Endothelial cell of umbilical vein (primary cell): ENCODE measurements around the gene SLF2. TPM values are rescaled to one million over a fixed set of nuclear protein-coding genes. Genes with fewer than 3 reads are reported as not detected.

ENCODE experiments used
- BruUV-seq: library from RNA; stranded (reverse); fragments of 400-500 nt; replicated peaks from 2 replicates; lab custom pipeline; 2021; lab: Mats Ljungman, UMichigan
- CTCF ChIA-PET: fragments of 300-600, 350-600 bp; sonication (Branson Sonifier 250); formaldehyde crosslinking; loops from one replicate; lab custom pipeline; 2021; ENCODE audit warnings: antibody characterized with exemption, inconsistent platforms; lab: Charles Lee
- POLR2A ChIA-PET: fragments of 300-600, 350-600 bp; sonication (Branson Sonifier 250); formaldehyde crosslinking; loops from one replicate; lab custom pipeline; 2021; ENCODE audit warnings: antibody characterized with exemption, inconsistent platforms; lab: Charles Lee
- DNase-seq: peaks from one replicate; pipeline ENCODE4 v3.0.0-alpha.2; 2011; ENCODE audit warnings: low read depth, low spot score
- FAIRE-seq: peaks from 2 replicates; lab custom pipeline; 2011; peaks lifted over from hg19 to GRCh38; lab: Jason Lieb, UNC
- H2AFZ ChIP-seq: 2 replicates; pipeline ENCODE4 v1.6.0; 2012; ENCODE audit warnings: low read depth, low read length, control low read depth, inconsistent platforms
- H3K27ac ChIP-seq: 2 replicates; pipeline ENCODE4 v1.5.1; 2011; ENCODE audit warnings: low read depth, mild to moderate bottlenecking, control low read depth, low read length, moderate library complexity; ENCODE audit not compliant: insufficient read depth
- H3K27me3 ChIP-seq, 2 experiments: 2 replicates each; pipeline versions ENCODE4 v1.6.0 to v1.6.1; 2011; ENCODE audit warnings: low read length in 2 of 2, mixed read lengths in 1 of 2; ENCODE audit not compliant: control insufficient read depth in 2 of 2, insufficient read depth in 2 of 2
- H3K36me3 ChIP-seq, 2 experiments: 2 replicates in 1 of 2; 3 replicates in 1 of 2; pipeline ENCODE4 v1.5.1; 2011; ENCODE audit warnings: low read length in 2 of 2, mild to moderate bottlenecking in 1 of 2, moderate library complexity in 1 of 2; ENCODE audit not compliant: control insufficient read depth in 2 of 2, insufficient read depth in 2 of 2; ENCODE audit errors: extremely low read depth in 1 of 2
- H3K4me1 ChIP-seq: 3 replicates; pipeline ENCODE4 v1.5.1; 2011; ENCODE audit warnings: mild to moderate bottlenecking, low read length; ENCODE audit not compliant: control insufficient read depth, insufficient read depth; ENCODE audit errors: extremely low read depth
- H3K4me2 ChIP-seq: 2 replicates; pipeline ENCODE4 v1.6.1; 2011; ENCODE audit warnings: low read length, control low read depth, mixed read lengths; ENCODE audit not compliant: insufficient read depth
- H3K4me3 ChIP-seq, 3 experiments: fragments of 200-600 bp in 1 of 3; sonication (generic), shearing (Covaris generic) in 1 of 3; replicated peaks in 1 of 3; 2 replicates each; pipeline ENCODE4 v1.5.1; 2011 to 2016; ENCODE audit warnings: control low read depth in 3 of 3, low read length in 3 of 3, mild to moderate bottlenecking in 2 of 3, inconsistent platforms in 1 of 3, low read depth in 1 of 3, moderate library complexity in 1 of 3; ENCODE audit not compliant: insufficient read depth in 1 of 3
- H3K79me2 ChIP-seq: 2 replicates; pipeline ENCODE4 v1.6.0; 2012; ENCODE audit warnings: low read length, inconsistent platforms; ENCODE audit not compliant: control insufficient read depth, insufficient read depth
- H3K9ac ChIP-seq: replicated peaks from 2 replicates; pipeline ENCODE3; 2011; ENCODE audit warnings: low read length, control low read depth; ENCODE audit not compliant: insufficient read depth; ENCODE audit errors: extremely low read depth
- H3K9me1 ChIP-seq: replicated peaks from 3 replicates; pipeline ENCODE4 v1.6.0; 2011; ENCODE audit warnings: mild to moderate bottlenecking, low read length; ENCODE audit not compliant: control insufficient read depth, insufficient read depth; ENCODE audit errors: extremely low read depth
- H3K9me3 ChIP-seq: replicated peaks from 2 replicates; pipeline ENCODE4 v1.5.1; 2012; ENCODE audit warnings: low read length, inconsistent platforms; ENCODE audit not compliant: control insufficient read depth, insufficient read depth
- H4K20me1 ChIP-seq: replicated peaks from 2 replicates; pipeline ENCODE3; 2011; ENCODE audit warnings: mild to moderate bottlenecking, low read length; ENCODE audit not compliant: control insufficient read depth, insufficient read depth; ENCODE audit errors: extremely low read depth
- EZH2 ChIP-seq: IDR thresholded peaks from 2 replicates; pipeline ENCODE4 v1.6.1; 2012; ENCODE audit warnings: borderline replicate concordance, low read depth, mild to moderate bottlenecking, moderate library complexity, low read length, inconsistent platforms; ENCODE audit not compliant: severe bottlenecking
- FOS ChIP-seq: IDR thresholded peaks from 2 replicates; pipeline ENCODE4 v1.6.1; 2011; ENCODE audit warnings: mild to moderate bottlenecking, low read length, moderate library complexity, borderline replicate concordance; ENCODE audit not compliant: insufficient read depth
- GATA2 ChIP-seq: IDR thresholded peaks from 2 replicates; pipeline ENCODE4 v1.7.0; 2011; ENCODE audit warnings: low read depth, mild to moderate bottlenecking, moderate library complexity, mixed read lengths, low read length; ENCODE audit not compliant: insufficient read length, insufficient read depth
- JUN ChIP-seq: IDR thresholded peaks from 2 replicates; pipeline ENCODE4 v1.6.1; 2011; ENCODE audit warnings: borderline replicate concordance, low read depth; ENCODE audit not compliant: insufficient read length, insufficient read depth
- MAX ChIP-seq: IDR thresholded peaks from 2 replicates; pipeline ENCODE4 v1.6.1; 2011; ENCODE audit not compliant: insufficient read depth, insufficient read length
- MYC ChIP-seq: IDR thresholded peaks from one replicate; pipeline ENCODE4 v1.6.1; 2011; ENCODE audit warnings: mild to moderate bottlenecking, low read depth, low read length
- POLR2A ChIP-seq: IDR thresholded peaks from 2 replicates; pipeline ENCODE4 v1.6.1; 2012; ENCODE audit warnings: low read depth, mild to moderate bottlenecking, control low read depth, low read length
- POLR2AphosphoS5 ChIP-seq: IDR thresholded peaks from 2 replicates; pipeline ENCODE4 v1.6.1; 2012; ENCODE audit warnings: low read depth, mild to moderate bottlenecking, control low read depth, low read length, moderate library complexity; ENCODE audit not compliant: insufficient read depth
- dilution Hi-C: fragments of 300-500 bp; cut with MboI; formaldehyde crosslinking; loops from one replicate; pipeline ENCODE4 v1.15.0; 2019; ENCODE audit warnings: low sequenced_read_pairs; ENCODE audit not compliant: extremely low pct_ligation_motif_present
- intact Hi-C: fragments of 100-400 bp; cut with micrococcal nuclease; formaldehyde crosslinking; loops from one replicate; pipeline ENCODE4 v1.10.0; 2022
- polyA plus RNA-seq, 4 experiments: library from polyadenylated mRNA; depleted of rRNA in 3 of 4; stranded (reverse) in 3 of 4; unstranded in 1 of 4; fragments of >200 nt; gene quantifications; 2 replicates each; pipeline versions ENCODE4 v1.2.1 to v1.2.3, GENCODE V29; 2011 to 2012; ENCODE audit warnings: missing spikeins in 1 of 4
- total RNA-seq: library from RNA; stranded (reverse); gene quantifications from 2 replicates; pipeline ENCODE4 v1.2.3, GENCODE V29; 2021
- TF ChIP-seq, protein P1 (sequence below), 2 donors: IDR thresholded peaks; 1 replicate in 1 of 2; 2 replicates in 1 of 2; pipeline ENCODE4 v1.5.1; 2011; ENCODE audit warnings: low read length in 2 of 2, mild to moderate bottlenecking in 2 of 2, moderate library complexity in 2 of 2, control low read depth in 1 of 2, inconsistent platforms in 1 of 2, low read depth in 1 of 2; ENCODE audit not compliant: insufficient read depth in 1 of 2; ENCODE audit errors: extremely low read depth in 1 of 2

Gene SLF2
- total and polyA plus RNA-seq, 2 donors (not counting 3 experiments of a cell fraction or from before 2014, with no cell fraction given), result 7.5 to 35.5 TPM

GRCh38 chr10:100887761-100888296, 24.9 kb upstream of the SLF2 start:
- no peak for DNase-seq
- no peak for FAIRE-seq
- CTCF ChIA-PET, result interaction anchor here (1.2 to 2.9 kb wide), 8 partner anchors 9 to 369 kb away, joined by 3 to 27 read pairs (median 6); partner anchors contain the start of gene HIF1AN

More at GRCh38 chr10:100887761-100888296, 24.9 kb upstream of the SLF2 start:
- Histone ChIP-seq H3K9me3 (no peaks in the 10 kb centered on the region), H3K9ac (no peak overlapping the region), H3K4me2 (no peak overlapping the region), H3K79me2 (no peaks in the 10 kb centered on the region), H3K9me1 (no peaks in the 10 kb centered on the region), H3K4me1 (peaks cover 19% of the 10 kb centered on the region), H3K27ac (no peak overlapping the region), H3K36me3 (no peaks in the 10 kb centered on the region), H2AFZ (no peak overlapping the region), H4K20me1 (no peaks in the 10 kb centered on the region), H3K4me3 (no peak overlapping the region), H3K27me3 (peaks cover 6 to 12% of the 10 kb centered on the region in 2 experiments)
- TF ChIP-seq GATA2 (no peak), FOS (no peak), MAX (no peak), POLR2A (no peak), MYC (no peak), POLR2AphosphoS5 (no peak), JUN (no peak), EZH2 (no peak)
- TF ChIP-seq, protein P1, sequence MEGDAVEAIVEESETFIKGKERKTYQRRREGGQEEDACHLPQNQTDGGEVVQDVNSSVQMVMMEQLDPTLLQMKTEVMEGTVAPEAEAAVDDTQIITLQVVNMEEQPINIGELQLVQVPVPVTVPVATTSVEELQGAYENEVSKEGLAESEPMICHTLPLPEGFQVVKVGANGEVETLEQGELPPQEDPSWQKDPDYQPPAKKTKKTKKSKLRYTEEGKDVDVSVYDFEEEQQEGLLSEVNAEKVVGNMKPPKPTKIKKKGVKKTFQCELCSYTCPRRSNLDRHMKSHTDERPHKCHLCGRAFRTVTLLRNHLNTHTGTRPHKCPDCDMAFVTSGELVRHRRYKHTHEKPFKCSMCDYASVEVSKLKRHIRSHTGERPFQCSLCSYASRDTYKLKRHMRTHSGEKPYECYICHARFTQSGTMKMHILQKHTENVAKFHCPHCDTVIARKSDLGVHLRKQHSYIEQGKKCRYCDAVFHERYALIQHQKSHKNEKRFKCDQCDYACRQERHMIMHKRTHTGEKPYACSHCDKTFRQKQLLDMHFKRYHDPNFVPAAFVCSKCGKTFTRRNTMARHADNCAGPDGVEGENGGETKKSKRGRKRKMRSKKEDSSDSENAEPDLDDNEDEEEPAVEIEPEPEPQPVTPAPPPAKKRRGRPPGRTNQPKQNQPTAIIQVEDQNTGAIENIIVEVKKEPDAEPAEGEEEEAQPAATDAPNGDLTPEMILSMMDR (IDR thresholded peaks at IDR 0.05; ENCODE audit: extremely low read depth in 1 of 2, insufficient read depth in 1 of 2, low read depth in 1 of 2, low read length in 2 of 2), result no peak
- dilution Hi-C loops (no loop called here), intact Hi-C loops (no loop called here)
- POLR2A ChIA-PET, result interaction anchor here (0.6 kb wide), 1 partner anchor 55 kb away, joined by 4 read pairs; no protein-coding TSS in a partner anchor
- no TSS peak for BruUV-seq
